ENCODE measurements around the gene SMOC1.

Gene SMOC1

GRCh38 chr14:70052990-70053389 is 173.8 kb downstream of the SMOC1 start:
- no peaks in the 10 kb centered on the region for H3K27me3 ChIP-seq (ENCODE audit: insufficient read depth, insufficient read length)
- no peak for DNase-seq (ENCODE audit: low read depth, low spot score)
- TF ChIP-seq ZNF274 (IDR thresholded peaks at IDR 0.05; ENCODE audit: low read depth, low read length) (no peak), YY1 (IDR thresholded peaks at IDR 0.05; ENCODE audit: insufficient read depth, insufficient read length) (no peak), SUZ12 (IDR thresholded peaks at IDR 0.05; ENCODE audit: extremely low read depth, insufficient read depth, insufficient read length) (no peak)
- no peak overlapping the region for H3K4me3 ChIP-seq (ENCODE audit: insufficient read length, low read depth)
- H3K9me3 ChIP-seq (ENCODE audit: insufficient read depth, low read length), result no peaks in the 10 kb centered on the region
- no peaks in the 10 kb centered on the region for H3K4me1 ChIP-seq (ENCODE audit: insufficient read depth, insufficient read length)
- no peak overlapping the region for H3K9ac ChIP-seq (ENCODE audit: insufficient read length, low read depth)
- H3K36me3 ChIP-seq (ENCODE audit: insufficient read depth, insufficient read length, low read length), result no peaks in the 10 kb centered on the region

- H3K4me1 ChIP-seq (ENCODE audit: insufficient read depth, insufficient read length), result no peaks in the 10 kb centered on the region
- no peak overlapping the region for H3K9ac ChIP-seq (ENCODE audit: insufficient read length, low read depth)
- H3K27me3 ChIP-seq (ENCODE audit: insufficient read depth, insufficient read length), result no peaks in the 10 kb centered on the region
- TF ChIP-seq SUZ12 (IDR thresholded peaks at IDR 0.05; ENCODE audit: extremely low read depth, insufficient read depth, insufficient read length), result no peak
- TF ChIP-seq ZNF274 (IDR thresholded peaks at IDR 0.05; ENCODE audit: low read depth, low read length), result no peak
- no peak for TF ChIP-seq YY1 (IDR thresholded peaks at IDR 0.05; ENCODE audit: insufficient read depth, insufficient read length)
- H3K36me3 ChIP-seq (ENCODE audit: insufficient read depth, insufficient read length, low read length), result no peaks in the 10 kb centered on the region
- no peak for DNase-seq (ENCODE audit: low read depth, low spot score)
- no peak overlapping the region for H3K4me3 ChIP-seq (ENCODE audit: insufficient read length, low read depth)
- H3K9me3 ChIP-seq (ENCODE audit: insufficient read depth, low read length), result no peaks in the 10 kb centered on the region
These were observed 178.4 kb downstream of the SMOC1 start for GRCh38 chr14:70057519-70058136.

GRCh38 chr14:70059545-70059944 is 180.3 kb downstream of the SMOC1 start:
- TF ChIP-seq YY1 (IDR thresholded peaks at IDR 0.05; ENCODE audit: insufficient read depth, insufficient read length), result no peak
- TF ChIP-seq SUZ12 (IDR thresholded peaks at IDR 0.05; ENCODE audit: extremely low read depth, insufficient read depth, insufficient read length), result no peak
- TF ChIP-seq ZNF274 (IDR thresholded peaks at IDR 0.05; ENCODE audit: low read depth, low read length), result no peak
- Histone ChIP-seq H3K36me3 (ENCODE audit: insufficient read depth, insufficient read length, low read length) (no peaks in the 10 kb centered on the region), H3K4me3 (ENCODE audit: insufficient read length, low read depth) (no peak overlapping the region), H3K27me3 (ENCODE audit: insufficient read depth, insufficient read length) (no peaks in the 10 kb centered on the region), H3K4me1 (ENCODE audit: insufficient read depth, insufficient read length) (no peaks in the 10 kb centered on the region), H3K9ac (ENCODE audit: insufficient read length, low read depth) (no peak overlapping the region), H3K9me3 (ENCODE audit: insufficient read depth, low read length) (no peaks in the 10 kb centered on the region)
- no peak for DNase-seq (ENCODE audit: low read depth, low spot score)

GRCh38 chr14:70061108-70061507 is 181.9 kb downstream of the SMOC1 start:
- no peak for DNase-seq (ENCODE audit: low read depth, low spot score)
- Histone ChIP-seq H3K9me3 (ENCODE audit: insufficient read depth, low read length) (no peaks in the 10 kb centered on the region), H3K36me3 (ENCODE audit: insufficient read depth, insufficient read length, low read length) (no peaks in the 10 kb centered on the region), H3K27me3 (ENCODE audit: insufficient read depth, insufficient read length) (no peaks in the 10 kb centered on the region), H3K4me1 (ENCODE audit: insufficient read depth, insufficient read length) (no peaks in the 10 kb centered on the region), H3K4me3 (ENCODE audit: insufficient read length, low read depth) (no peak overlapping the region), H3K9ac (ENCODE audit: insufficient read length, low read depth) (no peak overlapping the region)
- TF ChIP-seq YY1 (IDR thresholded peaks at IDR 0.05; ENCODE audit: insufficient read depth, insufficient read length), result no peak
- TF ChIP-seq ZNF274 (IDR thresholded peaks at IDR 0.05; ENCODE audit: low read depth, low read length), result no peak
- TF ChIP-seq SUZ12 (IDR thresholded peaks at IDR 0.05; ENCODE audit: extremely low read depth, insufficient read depth, insufficient read length), result no peak

GRCh38 chr14:70064136-70064865 is 185.1 kb downstream of the SMOC1 start:
- Histone ChIP-seq H3K27me3 (ENCODE audit: insufficient read depth, insufficient read length) (no peaks in the 10 kb centered on the region), H3K9ac (ENCODE audit: insufficient read length, low read depth) (no peak overlapping the region), H3K4me1 (ENCODE audit: insufficient read depth, insufficient read length) (no peaks in the 10 kb centered on the region), H3K9me3 (ENCODE audit: insufficient read depth, low read length) (no peaks in the 10 kb centered on the region), H3K4me3 (ENCODE audit: insufficient read length, low read depth) (no peak overlapping the region), H3K36me3 (ENCODE audit: insufficient read depth, insufficient read length, low read length) (no peaks in the 10 kb centered on the region)
- DNase-seq (ENCODE audit: low read depth, low spot score), result no peak
- no peak for TF ChIP-seq SUZ12 (IDR thresholded peaks at IDR 0.05; ENCODE audit: extremely low read depth, insufficient read depth, insufficient read length)
- no peak for TF ChIP-seq ZNF274 (IDR thresholded peaks at IDR 0.05; ENCODE audit: low read depth, low read length)
- TF ChIP-seq YY1 (IDR thresholded peaks at IDR 0.05; ENCODE audit: insufficient read depth, insufficient read length), result no peak

- Histone ChIP-seq H3K27me3 (ENCODE audit: insufficient read depth, insufficient read length) (no peaks in the 10 kb centered on the region), H3K9me3 (ENCODE audit: insufficient read depth, low read length) (no peaks in the 10 kb centered on the region), H3K4me1 (ENCODE audit: insufficient read depth, insufficient read length) (no peaks in the 10 kb centered on the region), H3K4me3 (ENCODE audit: insufficient read length, low read depth) (no peak overlapping the region), H3K9ac (ENCODE audit: insufficient read length, low read depth) (no peak overlapping the region), H3K36me3 (ENCODE audit: insufficient read depth, insufficient read length, low read length) (no peaks in the 10 kb centered on the region)
- DNase-seq (ENCODE audit: low read depth, low spot score), result no peak
- TF ChIP-seq ZNF274 (IDR thresholded peaks at IDR 0.05; ENCODE audit: low read depth, low read length) (no peak), YY1 (IDR thresholded peaks at IDR 0.05; ENCODE audit: insufficient read depth, insufficient read length) (no peak), SUZ12 (IDR thresholded peaks at IDR 0.05; ENCODE audit: extremely low read depth, insufficient read depth, insufficient read length) (no peak)
These were observed 188.6 kb downstream of the SMOC1 start for GRCh38 chr14:70067810-70068209.

- DNase-seq (ENCODE audit: low read depth, low spot score), result no peak
- TF ChIP-seq ZNF274 (IDR thresholded peaks at IDR 0.05; ENCODE audit: low read depth, low read length), result no peak
- no peak for TF ChIP-seq YY1 (IDR thresholded peaks at IDR 0.05; ENCODE audit: insufficient read depth, insufficient read length)
- no peak for TF ChIP-seq SUZ12 (IDR thresholded peaks at IDR 0.05; ENCODE audit: extremely low read depth, insufficient read depth, insufficient read length)
- no peak overlapping the region for H3K4me3 ChIP-seq (ENCODE audit: insufficient read length, low read depth)
- H3K36me3 ChIP-seq (ENCODE audit: insufficient read depth, insufficient read length, low read length), result no peaks in the 10 kb centered on the region
- H3K27me3 ChIP-seq (ENCODE audit: insufficient read depth, insufficient read length), result no peaks in the 10 kb centered on the region
- H3K4me1 ChIP-seq (ENCODE audit: insufficient read depth, insufficient read length), result no peaks in the 10 kb centered on the region
- H3K9me3 ChIP-seq (ENCODE audit: insufficient read depth, low read length), result no peaks in the 10 kb centered on the region
- no peak overlapping the region for H3K9ac ChIP-seq (ENCODE audit: insufficient read length, low read depth)
These were observed 190.0 kb downstream of the SMOC1 start for GRCh38 chr14:70069186-70069585.
